Ishikawa (cell line): ENCODE measurements around the gene BPIFB4.

Experiments used
- CEBPB ChIP-seq: IDR thresholded peaks from 2 replicates; pipeline ENCODE4 v1.6.1; 2012
- CREB1 ChIP-seq: IDR thresholded peaks from 2 replicates; pipeline ENCODE4 v1.6.1; 2012; ENCODE audit warnings: low read depth
- EGR1 ChIP-seq: IDR thresholded peaks from 2 replicates; pipeline ENCODE4 v1.6.1; 2012
- EP300 ChIP-seq: IDR thresholded peaks from 2 replicates; pipeline ENCODE4 v1.6.1; 2012; ENCODE audit warnings: borderline replicate concordance
- FOXM1 ChIP-seq: IDR thresholded peaks from 2 replicates; pipeline ENCODE4 v1.6.1; 2012; ENCODE audit warnings: low read depth, borderline replicate concordance
- NFIC ChIP-seq: IDR thresholded peaks from 2 replicates; pipeline ENCODE4 v1.6.1; 2012
- RAD21 ChIP-seq: IDR thresholded peaks from 2 replicates; pipeline ENCODE4 v1.6.1; 2012; ENCODE audit warnings: low read depth
- TAF1 ChIP-seq: IDR thresholded peaks from 2 replicates; pipeline ENCODE4 v1.6.1; 2012; ENCODE audit warnings: low read depth, mild to moderate bottlenecking
- TCF12 ChIP-seq: IDR thresholded peaks from 2 replicates; pipeline ENCODE4 v1.6.1; 2012; ENCODE audit warnings: low read depth
- TEAD4 ChIP-seq: IDR thresholded peaks from 2 replicates; pipeline ENCODE4 v1.6.1; 2012
- YY1 ChIP-seq: IDR thresholded peaks from 2 replicates; pipeline ENCODE4 v1.6.1; 2012; ENCODE audit warnings: low read depth
- ZBTB7A ChIP-seq: IDR thresholded peaks from 2 replicates; pipeline ENCODE4 v1.6.1; 2012; ENCODE audit warnings: low read depth
- TF ChIP-seq, protein P1 (sequence below): IDR thresholded peaks from 2 replicates; pipeline ENCODE4 v1.6.1; 2012
- TF ChIP-seq, protein P2 (sequence below): IDR thresholded peaks from 2 replicates; pipeline ENCODE4 v1.6.1; 2012
- TF ChIP-seq, protein P3 (sequence below): IDR thresholded peaks from 2 replicates; pipeline ENCODE4 v1.6.1; 2012; ENCODE audit warnings: low read depth, mild to moderate bottlenecking

The BPIFB4 gene

DNA sequence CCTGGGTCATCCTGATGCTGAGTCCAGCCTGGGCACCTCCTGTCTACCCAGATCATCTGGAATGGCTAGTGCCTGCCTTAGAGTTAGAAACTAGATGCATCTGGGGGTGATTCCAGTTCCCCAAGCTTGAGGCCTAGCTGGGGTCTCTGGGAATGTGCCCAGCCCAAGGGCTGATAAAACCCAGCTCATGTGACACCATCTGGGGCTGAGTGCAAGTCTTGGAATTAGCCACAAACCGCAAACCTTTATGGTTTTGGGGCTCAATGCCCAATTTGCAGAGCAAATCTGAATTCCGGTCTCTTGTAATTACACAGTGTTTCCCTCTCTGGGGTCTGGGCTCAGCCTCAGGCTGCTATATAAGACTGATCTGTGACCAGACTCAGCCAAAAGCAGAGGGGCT, at the start of gene BPIFB4:
Gene BPIFB4 (plus strand): TSS at position 385 of the 400 bp plus-strand sequence. CDS start 1,884 bp downstream, outside the sequence.
- TF ChIP-seq YY1 (no peak), FOXM1 (no peak), TCF12 (no peak), TAF1 (no peak), EGR1 (no peak), ZBTB7A (no peak), CEBPB (no peak), NFIC (no peak), RAD21 (no peak)
- TF ChIP-seq, protein P1, sequence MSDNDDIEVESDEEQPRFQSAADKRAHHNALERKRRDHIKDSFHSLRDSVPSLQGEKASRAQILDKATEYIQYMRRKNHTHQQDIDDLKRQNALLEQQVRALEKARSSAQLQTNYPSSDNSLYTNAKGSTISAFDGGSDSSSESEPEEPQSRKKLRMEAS, result no peak
- TF ChIP-seq, protein P2, sequence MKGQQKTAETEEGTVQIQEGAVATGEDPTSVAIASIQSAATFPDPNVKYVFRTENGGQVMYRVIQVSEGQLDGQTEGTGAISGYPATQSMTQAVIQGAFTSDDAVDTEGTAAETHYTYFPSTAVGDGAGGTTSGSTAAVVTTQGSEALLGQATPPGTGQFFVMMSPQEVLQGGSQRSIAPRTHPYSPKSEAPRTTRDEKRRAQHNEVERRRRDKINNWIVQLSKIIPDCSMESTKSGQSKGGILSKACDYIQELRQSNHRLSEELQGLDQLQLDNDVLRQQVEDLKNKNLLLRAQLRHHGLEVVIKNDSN, result no peak

DNA sequence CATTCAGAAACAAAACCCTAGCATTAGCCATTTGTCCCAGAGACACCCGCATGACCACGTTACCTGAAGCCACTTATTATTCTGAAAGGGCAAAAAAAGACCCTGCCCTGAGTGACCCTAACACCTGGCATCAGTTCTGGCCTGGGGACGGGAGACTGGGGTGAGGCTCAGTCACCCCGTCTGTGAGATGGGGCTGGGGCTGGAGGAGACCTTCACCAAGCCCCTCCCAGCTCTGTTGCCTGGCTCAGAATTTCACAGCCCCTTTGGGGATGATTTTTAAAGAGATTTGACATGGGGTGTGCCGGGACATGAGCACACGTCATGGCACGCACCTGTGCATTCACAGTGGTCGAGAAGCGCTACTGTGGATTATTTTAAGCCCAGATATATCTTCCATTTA, 49.4 kb upstream of the BPIFB4 start:
- TF ChIP-seq TAF1 (no peak), TCF12 (no peak), NFIC (no peak), EP300 (no peak), YY1 (no peak), TEAD4 (no peak), EGR1 (no peak), CREB1 (no peak), ZBTB7A (no peak), RAD21 (no peak), CEBPB (no peak), FOXM1 (no peak)
- TF ChIP-seq, protein P2, result no peak
- TF ChIP-seq, protein P3, sequence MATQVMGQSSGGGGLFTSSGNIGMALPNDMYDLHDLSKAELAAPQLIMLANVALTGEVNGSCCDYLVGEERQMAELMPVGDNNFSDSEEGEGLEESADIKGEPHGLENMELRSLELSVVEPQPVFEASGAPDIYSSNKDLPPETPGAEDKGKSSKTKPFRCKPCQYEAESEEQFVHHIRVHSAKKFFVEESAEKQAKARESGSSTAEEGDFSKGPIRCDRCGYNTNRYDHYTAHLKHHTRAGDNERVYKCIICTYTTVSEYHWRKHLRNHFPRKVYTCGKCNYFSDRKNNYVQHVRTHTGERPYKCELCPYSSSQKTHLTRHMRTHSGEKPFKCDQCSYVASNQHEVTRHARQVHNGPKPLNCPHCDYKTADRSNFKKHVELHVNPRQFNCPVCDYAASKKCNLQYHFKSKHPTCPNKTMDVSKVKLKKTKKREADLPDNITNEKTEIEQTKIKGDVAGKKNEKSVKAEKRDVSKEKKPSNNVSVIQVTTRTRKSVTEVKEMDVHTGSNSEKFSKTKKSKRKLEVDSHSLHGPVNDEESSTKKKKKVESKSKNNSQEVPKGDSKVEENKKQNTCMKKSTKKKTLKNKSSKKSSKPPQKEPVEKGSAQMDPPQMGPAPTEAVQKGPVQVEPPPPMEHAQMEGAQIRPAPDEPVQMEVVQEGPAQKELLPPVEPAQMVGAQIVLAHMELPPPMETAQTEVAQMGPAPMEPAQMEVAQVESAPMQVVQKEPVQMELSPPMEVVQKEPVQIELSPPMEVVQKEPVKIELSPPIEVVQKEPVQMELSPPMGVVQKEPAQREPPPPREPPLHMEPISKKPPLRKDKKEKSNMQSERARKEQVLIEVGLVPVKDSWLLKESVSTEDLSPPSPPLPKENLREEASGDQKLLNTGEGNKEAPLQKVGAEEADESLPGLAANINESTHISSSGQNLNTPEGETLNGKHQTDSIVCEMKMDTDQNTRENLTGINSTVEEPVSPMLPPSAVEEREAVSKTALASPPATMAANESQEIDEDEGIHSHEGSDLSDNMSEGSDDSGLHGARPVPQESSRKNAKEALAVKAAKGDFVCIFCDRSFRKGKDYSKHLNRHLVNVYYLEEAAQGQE, result no peak
- TF ChIP-seq, protein P1, result no peak

DNA sequence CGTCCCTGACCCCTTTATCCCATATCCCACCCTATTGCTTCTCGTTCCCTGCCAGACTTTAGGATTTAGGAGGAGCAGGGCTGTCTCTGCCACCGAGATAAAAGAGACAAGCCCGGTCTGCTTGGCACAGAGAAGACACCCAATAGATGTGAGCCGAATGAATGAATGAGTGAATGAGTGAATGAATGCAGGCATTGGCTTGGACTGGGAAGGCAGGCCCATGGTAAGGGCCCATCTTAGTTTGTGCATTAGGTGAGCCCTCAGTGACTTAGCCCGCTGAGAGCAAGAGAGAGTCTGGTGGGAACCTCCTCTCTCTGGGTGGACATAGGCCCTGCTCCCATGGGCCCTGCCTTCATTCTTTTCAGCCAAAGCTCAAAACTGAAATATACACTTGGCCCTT, 48.9 kb upstream of the BPIFB4 start:
- TF ChIP-seq, protein P2, result no peak
- TF ChIP-seq EGR1 (no peak), ZBTB7A (no peak), TEAD4 (no peak), EP300 (no peak), CREB1 (no peak), TCF12 (no peak), NFIC (no peak)

DNA sequence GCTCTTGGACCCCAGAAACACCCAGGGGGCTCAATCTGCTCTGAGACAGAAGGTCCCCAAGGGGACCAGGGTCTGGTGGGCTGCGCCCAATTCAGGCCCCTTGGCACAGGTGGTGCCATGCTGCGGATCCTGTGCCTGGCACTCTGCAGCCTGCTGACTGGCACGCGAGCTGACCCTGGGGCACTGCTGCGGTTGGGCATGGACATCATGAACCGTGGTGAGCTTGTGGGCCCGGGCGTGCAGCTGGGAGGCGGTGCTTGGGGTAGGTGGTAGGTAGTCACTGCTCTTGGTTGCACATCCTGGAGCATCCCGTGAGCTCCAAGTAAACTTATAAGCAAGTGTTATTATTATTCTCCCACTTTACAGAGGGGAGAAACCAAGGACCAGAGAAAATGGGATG, 47.9 kb upstream of the BPIFB4 start, which contains the start of gene BPIFB6:
Gene BPIFB6 (plus strand): TSS at position 118 of the 400 bp plus-strand sequence. CDS start 0 bp downstream, at position 118.
- TF ChIP-seq EP300 (no peak), CREB1 (no peak), ZBTB7A (no peak), TAF1 (no peak), EGR1 (no peak), NFIC (no peak), TEAD4 (no peak), TCF12 (no peak), YY1 (no peak), FOXM1 (no peak), RAD21 (no peak), CEBPB (no peak)
- TF ChIP-seq, protein P2, result no peak
- TF ChIP-seq, protein P1, result no peak
- TF ChIP-seq, protein P3, result no peak

DNA sequence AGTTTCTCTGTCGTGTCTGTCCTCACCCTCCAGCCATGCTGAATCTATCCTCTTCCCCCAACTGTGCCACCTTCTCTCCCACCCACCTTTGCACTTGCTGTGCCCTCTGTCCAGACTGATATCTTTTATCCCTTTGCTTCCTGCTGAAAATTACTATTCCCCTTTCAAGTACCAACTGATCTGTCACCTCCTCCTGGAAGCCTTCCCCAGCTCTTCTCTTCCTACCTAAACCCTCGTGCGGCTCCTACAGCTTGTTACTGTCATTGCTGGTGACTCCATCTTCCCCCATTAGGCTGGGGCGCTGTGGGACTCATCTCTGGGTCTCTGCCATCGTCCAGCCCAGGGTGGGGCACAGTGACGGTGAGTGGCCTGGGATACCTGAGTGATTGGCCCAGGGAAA, 46.9 kb upstream of the BPIFB4 start:
- TF ChIP-seq NFIC (no peak), TAF1 (no peak), EP300 (no peak), TEAD4 (no peak), YY1 (no peak), CREB1 (no peak), ZBTB7A (no peak), TCF12 (no peak), FOXM1 (no peak), RAD21 (no peak)
- TF ChIP-seq, protein P1, result no peak
